Measurements from ENCODE around the gene DCAF5.
A peak's percentile ranks its signal among the peaks of the same experiment; 100 is the strongest.
"Not testable (repeated sequence)": the region's sequence is repeated elsewhere in the genome, so short reads cannot be mapped to it uniquely, and the experiment has no call there.

The DCAF5 gene

DNA sequence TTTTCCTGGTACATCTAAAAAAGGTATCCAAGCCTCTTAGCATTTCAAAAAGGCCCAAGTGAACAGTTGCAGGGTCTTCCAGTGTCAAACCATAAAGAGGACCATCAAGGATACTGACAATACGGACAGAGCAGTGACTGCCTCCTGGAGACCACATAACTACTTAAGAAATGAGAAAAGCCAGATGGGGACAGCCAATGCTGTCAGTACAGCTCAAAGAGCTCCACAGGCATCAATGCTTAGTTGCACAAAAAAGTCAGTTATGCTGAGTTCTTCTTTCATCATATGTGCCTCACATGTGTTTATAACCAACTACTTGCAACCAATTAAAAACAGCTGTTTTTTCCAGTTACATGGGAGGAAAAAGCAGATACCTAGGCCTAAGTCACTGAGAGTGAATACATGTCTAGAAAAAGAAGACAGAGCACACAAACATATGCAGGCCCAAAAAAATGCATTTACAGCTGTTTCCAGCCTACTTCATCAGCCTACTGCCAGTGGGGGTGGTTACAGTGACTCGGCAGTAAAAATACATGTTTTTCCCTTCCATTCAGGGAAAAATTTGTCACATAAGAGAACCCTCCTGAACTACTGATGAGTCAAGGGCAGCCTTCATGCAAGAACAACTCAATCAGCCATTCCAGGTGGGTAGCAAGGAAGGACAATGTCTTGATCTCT is 84.0 kb downstream of the DCAF5 start:
- TF ChIP-seq, protein P1, sequence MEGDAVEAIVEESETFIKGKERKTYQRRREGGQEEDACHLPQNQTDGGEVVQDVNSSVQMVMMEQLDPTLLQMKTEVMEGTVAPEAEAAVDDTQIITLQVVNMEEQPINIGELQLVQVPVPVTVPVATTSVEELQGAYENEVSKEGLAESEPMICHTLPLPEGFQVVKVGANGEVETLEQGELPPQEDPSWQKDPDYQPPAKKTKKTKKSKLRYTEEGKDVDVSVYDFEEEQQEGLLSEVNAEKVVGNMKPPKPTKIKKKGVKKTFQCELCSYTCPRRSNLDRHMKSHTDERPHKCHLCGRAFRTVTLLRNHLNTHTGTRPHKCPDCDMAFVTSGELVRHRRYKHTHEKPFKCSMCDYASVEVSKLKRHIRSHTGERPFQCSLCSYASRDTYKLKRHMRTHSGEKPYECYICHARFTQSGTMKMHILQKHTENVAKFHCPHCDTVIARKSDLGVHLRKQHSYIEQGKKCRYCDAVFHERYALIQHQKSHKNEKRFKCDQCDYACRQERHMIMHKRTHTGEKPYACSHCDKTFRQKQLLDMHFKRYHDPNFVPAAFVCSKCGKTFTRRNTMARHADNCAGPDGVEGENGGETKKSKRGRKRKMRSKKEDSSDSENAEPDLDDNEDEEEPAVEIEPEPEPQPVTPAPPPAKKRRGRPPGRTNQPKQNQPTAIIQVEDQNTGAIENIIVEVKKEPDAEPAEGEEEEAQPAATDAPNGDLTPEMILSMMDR (IDR thresholded peaks at IDR 0.05) = no peak
- no peak for TF ChIP-seq ZFX (IDR thresholded peaks at IDR 0.05; ENCODE audit: borderline replicate concordance)
- H3K27ac ChIP-seq = no peak overlapping the region

DNA sequence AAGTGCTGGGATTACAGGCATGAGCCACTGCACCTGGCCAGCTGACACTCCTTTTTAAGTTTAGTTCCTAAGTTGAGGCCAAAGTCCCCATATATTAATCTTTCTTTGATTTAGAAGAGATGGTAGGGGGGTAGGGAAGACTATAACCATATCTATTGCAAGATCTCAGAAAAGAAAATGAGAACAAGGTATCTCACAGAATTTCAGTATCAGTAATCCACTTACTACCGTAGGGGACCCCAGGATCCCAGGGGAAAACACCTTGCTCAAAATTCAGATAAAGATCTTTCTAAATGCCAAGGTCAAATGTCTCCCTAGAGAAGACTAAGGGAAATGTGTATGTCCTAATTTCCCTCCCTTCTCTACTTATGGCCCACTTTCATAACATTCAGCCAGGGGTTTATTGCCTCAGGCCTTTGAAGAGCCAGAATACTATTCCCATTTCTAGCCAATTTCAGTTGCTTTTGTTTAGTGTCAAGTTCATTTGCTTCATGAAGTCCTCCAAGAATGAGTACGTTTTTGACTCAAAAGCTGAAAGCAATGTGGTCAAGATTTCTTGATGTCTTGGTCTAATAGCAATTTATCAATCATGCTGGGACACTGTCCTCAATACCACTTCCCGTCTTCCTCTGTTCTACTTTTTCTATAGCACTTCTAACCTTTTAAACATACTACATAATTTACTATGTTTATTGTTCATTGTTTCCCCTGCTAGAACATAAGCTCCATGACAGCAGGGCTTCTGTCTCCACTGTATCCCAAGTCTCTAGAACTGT is 86.3 kb downstream of the DCAF5 start:
- TF ChIP-seq ZFX (IDR thresholded peaks at IDR 0.05; ENCODE audit: borderline replicate concordance) = no peak
- TF ChIP-seq, protein P1 (IDR thresholded peaks at IDR 0.05) = no peak

DNA sequence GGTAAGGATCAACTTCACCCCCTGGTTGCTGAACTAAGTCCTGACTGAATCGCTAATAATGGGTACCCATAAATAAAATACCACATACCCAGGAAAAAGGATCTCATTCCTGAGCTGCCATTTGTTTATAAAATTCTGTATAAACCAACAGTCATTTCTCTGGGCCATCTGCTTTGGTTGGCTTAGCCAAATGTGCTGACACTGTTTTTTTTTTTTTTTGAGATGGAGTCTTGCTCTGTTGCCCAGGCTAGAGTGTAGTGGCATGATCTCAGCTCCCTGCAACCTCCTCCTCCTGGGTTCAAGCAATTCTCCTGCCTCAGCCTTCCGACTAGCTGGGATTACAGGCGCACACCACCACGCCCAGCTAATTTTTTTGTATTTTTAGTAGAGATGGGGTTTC is 87.0 kb downstream of the DCAF5 start:
- not testable (repeated sequence) for H3K27ac ChIP-seq

More for the DNA sequence above, 86.3 kb downstream of the DCAF5 start:
- no peak overlapping the region for H3K27ac ChIP-seq

DNA sequence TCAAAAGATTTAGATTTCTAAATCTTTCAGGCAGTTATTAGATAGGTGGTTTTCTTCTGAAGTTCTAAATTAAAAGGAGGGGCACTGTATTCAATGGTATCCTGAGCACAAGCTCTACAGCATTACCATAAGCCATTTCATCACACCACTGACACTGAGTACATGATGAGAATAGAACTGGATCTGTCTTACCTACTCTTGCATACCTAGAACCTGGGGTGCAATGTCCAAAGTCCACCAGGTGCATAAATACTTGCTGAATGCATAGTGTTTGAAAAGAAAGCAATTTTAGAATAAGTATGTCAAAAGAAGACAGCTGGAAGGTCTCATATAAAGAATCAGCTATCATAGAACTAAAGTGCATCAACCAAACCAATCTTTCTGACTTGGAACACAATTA is 88.3 kb downstream of the DCAF5 start:
- TF ChIP-seq, protein P1 (IDR thresholded peaks at IDR 0.05) = no peak
- no peak for TF ChIP-seq ZFX (IDR thresholded peaks at IDR 0.05; ENCODE audit: borderline replicate concordance)
- no peak overlapping the region for H3K27ac ChIP-seq

DNA sequence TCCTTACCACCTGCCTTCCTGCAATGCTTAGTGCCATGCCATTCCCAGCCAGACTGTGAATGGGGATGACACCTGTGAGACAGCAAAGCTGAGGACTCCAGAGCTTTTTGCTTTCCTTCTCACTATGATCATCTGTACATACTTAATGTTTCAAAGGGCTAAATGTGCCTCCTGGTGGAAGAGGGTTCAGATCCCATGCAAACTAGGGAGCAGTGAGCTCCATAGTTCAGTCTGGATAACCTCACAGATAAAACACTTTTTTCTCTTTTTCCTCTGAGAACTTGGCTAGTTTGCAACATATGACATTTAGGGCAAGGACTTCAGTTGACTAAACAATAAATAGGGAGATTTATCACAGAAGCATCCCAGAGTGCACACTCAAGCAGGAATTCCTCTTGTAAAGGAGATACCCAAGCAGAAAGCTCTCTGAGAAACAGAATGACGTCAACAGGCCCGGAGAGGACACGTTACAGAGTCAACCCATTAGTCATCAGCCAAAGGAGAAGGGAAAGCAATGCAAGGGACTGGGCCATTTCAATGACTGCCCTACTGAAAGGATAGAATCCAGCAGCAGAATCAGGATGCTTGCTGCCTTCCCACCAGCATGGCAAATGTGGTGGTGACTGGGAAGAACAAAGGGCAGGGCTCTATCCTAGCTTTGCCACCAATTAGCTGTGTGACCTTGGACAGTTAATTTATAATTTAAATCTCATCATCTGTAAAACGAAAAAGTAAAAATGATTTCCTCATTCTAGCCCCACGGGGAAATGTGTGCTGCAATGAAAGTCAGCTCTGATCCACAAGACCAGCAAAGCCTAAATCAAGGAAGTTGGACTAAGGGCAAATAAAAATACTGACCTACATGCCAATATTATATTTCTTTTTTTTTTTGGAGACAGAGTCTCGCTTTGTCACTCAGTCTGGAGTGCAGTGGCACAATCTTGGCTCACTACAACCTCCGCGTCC is 93.0 kb downstream of the DCAF5 start:
- TF ChIP-seq ZFX (IDR thresholded peaks at IDR 0.05; ENCODE audit: borderline replicate concordance) = no peak
- TF ChIP-seq, protein P1 (IDR thresholded peaks at IDR 0.05) = no peak
- H3K27ac ChIP-seq = no peak overlapping the region

DNA sequence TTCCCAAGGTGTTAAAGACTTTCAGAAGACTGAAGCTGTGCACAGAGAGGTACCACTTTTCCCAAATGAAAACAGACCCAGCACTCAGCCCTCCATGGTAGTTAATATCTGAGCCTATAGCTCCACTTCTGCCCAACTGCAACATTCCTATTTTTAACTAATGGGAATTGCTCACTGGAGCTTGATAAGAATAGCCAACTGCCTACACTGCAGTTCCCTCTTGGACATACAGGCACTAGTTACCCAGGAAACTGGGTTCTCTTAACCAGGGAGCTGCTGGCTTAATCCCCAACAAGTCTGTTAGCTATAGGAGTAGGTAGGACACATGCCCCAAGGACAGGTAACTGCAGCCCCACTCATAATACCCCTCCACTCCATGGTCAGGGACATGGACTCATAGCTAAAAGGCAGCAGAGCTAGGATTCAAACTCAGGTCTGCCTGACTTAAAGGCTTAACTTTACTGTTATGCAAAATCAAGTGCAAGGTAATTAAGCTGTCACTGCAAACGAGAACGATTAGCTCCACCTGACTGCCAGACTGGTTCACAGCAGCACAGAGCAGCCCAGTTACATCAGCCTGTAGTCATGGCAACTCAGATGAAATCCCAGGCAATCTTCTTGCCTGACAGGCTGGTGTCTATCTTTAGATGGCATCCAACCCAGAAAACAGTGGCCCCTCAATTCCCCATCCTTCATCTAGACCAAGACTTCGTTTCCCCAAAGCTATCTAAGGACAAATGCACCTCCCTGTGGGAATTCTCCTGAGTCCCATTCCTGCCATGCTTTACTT is 96.7 kb downstream of the DCAF5 start:
- H3K27ac ChIP-seq = no peak overlapping the region
- TF ChIP-seq, protein P1 (IDR thresholded peaks at IDR 0.05) = peak; percentile 17; the same call in 1 of the 2 replicates
- TF ChIP-seq ZFX (IDR thresholded peaks at IDR 0.05; ENCODE audit: borderline replicate concordance) = no peak

DNA sequence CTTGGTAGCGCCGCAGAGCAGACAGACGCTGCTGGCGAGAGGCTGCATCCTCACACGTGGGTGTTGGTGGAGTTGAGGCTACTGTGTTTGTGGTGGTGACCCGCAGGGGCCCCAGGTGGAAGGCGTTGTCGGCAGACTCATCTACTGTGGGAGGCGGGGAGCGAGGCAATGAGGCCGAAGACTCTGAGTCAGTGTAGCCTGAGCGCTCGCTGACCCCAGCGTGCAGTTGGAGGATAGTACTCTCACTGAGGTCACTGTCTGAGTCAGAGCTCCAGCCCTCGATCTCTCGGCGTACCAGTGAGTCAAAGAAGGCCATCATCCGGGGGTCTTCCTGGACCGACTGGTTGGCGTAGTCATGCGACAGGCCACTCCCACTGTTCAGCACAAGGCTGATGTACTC is 97.8 kb downstream of the DCAF5 start:
- H3K27ac ChIP-seq = no peak overlapping the region
- no peak for TF ChIP-seq ZFX (IDR thresholded peaks at IDR 0.05; ENCODE audit: borderline replicate concordance)
- TF ChIP-seq, protein P1 (IDR thresholded peaks at IDR 0.05) = no peak
